Endothelial cell of umbilical vein (primary cell): ENCODE data around the gene PPM1N. TPM values are rescaled to one million over a fixed set of nuclear protein-coding genes. Genes with fewer than 3 reads are reported as not detected.

ENCODE experiments used
- BruUV-seq: library from RNA; stranded (reverse); fragments of 400-500 nt; replicated peaks from 2 replicates; lab custom pipeline; 2021; lab: Mats Ljungman, UMichigan
- CTCF ChIA-PET: fragments of 300-600, 350-600 bp; sonication (Branson Sonifier 250); formaldehyde crosslinking; loops from one replicate; lab custom pipeline; 2021; ENCODE audit warnings: antibody characterized with exemption, inconsistent platforms; lab: Charles Lee
- POLR2A ChIA-PET: fragments of 300-600, 350-600 bp; sonication (Branson Sonifier 250); formaldehyde crosslinking; loops from one replicate; lab custom pipeline; 2021; ENCODE audit warnings: antibody characterized with exemption, inconsistent platforms; lab: Charles Lee
- DNase-seq: peaks from one replicate; pipeline ENCODE4 v3.0.0-alpha.2; 2011; ENCODE audit warnings: low read depth, low spot score
- FAIRE-seq: peaks from 2 replicates; lab custom pipeline; 2011; peaks lifted over from hg19 to GRCh38; lab: Jason Lieb, UNC
- H2AFZ ChIP-seq: 2 replicates; pipeline ENCODE4 v1.6.0; 2012; ENCODE audit warnings: low read depth, low read length, control low read depth, inconsistent platforms
- H3K27ac ChIP-seq: 2 replicates; pipeline ENCODE4 v1.5.1; 2011; ENCODE audit warnings: low read depth, mild to moderate bottlenecking, control low read depth, low read length, moderate library complexity; ENCODE audit not compliant: insufficient read depth
- H3K27me3 ChIP-seq, 2 experiments: 2 replicates each; pipeline versions ENCODE4 v1.6.0 to v1.6.1; 2011; ENCODE audit warnings: low read length in 2 of 2, mixed read lengths in 1 of 2; ENCODE audit not compliant: control insufficient read depth in 2 of 2, insufficient read depth in 2 of 2
- H3K36me3 ChIP-seq, 2 experiments: 2 replicates in 1 of 2; 3 replicates in 1 of 2; pipeline ENCODE4 v1.5.1; 2011; ENCODE audit warnings: low read length in 2 of 2, mild to moderate bottlenecking in 1 of 2, moderate library complexity in 1 of 2; ENCODE audit not compliant: control insufficient read depth in 2 of 2, insufficient read depth in 2 of 2; ENCODE audit errors: extremely low read depth in 1 of 2
- H3K4me1 ChIP-seq: 3 replicates; pipeline ENCODE4 v1.5.1; 2011; ENCODE audit warnings: mild to moderate bottlenecking, low read length; ENCODE audit not compliant: control insufficient read depth, insufficient read depth; ENCODE audit errors: extremely low read depth
- H3K4me2 ChIP-seq: 2 replicates; pipeline ENCODE4 v1.6.1; 2011; ENCODE audit warnings: low read length, control low read depth, mixed read lengths; ENCODE audit not compliant: insufficient read depth
- H3K4me3 ChIP-seq, 3 experiments: fragments of 200-600 bp in 1 of 3; sonication (generic), shearing (Covaris generic) in 1 of 3; replicated peaks in 1 of 3; 2 replicates each; pipeline ENCODE4 v1.5.1; 2011 to 2016; ENCODE audit warnings: control low read depth in 3 of 3, low read length in 3 of 3, mild to moderate bottlenecking in 2 of 3, inconsistent platforms in 1 of 3, low read depth in 1 of 3, moderate library complexity in 1 of 3; ENCODE audit not compliant: insufficient read depth in 1 of 3
- H3K79me2 ChIP-seq: 2 replicates; pipeline ENCODE4 v1.6.0; 2012; ENCODE audit warnings: low read length, inconsistent platforms; ENCODE audit not compliant: control insufficient read depth, insufficient read depth
- H3K9ac ChIP-seq: replicated peaks from 2 replicates; pipeline ENCODE3; 2011; ENCODE audit warnings: low read length, control low read depth; ENCODE audit not compliant: insufficient read depth; ENCODE audit errors: extremely low read depth
- H3K9me1 ChIP-seq: replicated peaks from 3 replicates; pipeline ENCODE4 v1.6.0; 2011; ENCODE audit warnings: mild to moderate bottlenecking, low read length; ENCODE audit not compliant: control insufficient read depth, insufficient read depth; ENCODE audit errors: extremely low read depth
- H3K9me3 ChIP-seq: replicated peaks from 2 replicates; pipeline ENCODE4 v1.5.1; 2012; ENCODE audit warnings: low read length, inconsistent platforms; ENCODE audit not compliant: control insufficient read depth, insufficient read depth
- H4K20me1 ChIP-seq: replicated peaks from 2 replicates; pipeline ENCODE3; 2011; ENCODE audit warnings: mild to moderate bottlenecking, low read length; ENCODE audit not compliant: control insufficient read depth, insufficient read depth; ENCODE audit errors: extremely low read depth
- CTCF ChIP-seq, 2 donors: IDR thresholded peaks; 1 replicate in 1 of 2; 2 replicates in 1 of 2; pipeline ENCODE4 v1.5.1; 2011; ENCODE audit warnings: low read length in 2 of 2, mild to moderate bottlenecking in 2 of 2, moderate library complexity in 2 of 2, control low read depth in 1 of 2, inconsistent platforms in 1 of 2, low read depth in 1 of 2; ENCODE audit not compliant: insufficient read depth in 1 of 2; ENCODE audit errors: extremely low read depth in 1 of 2
- EZH2 ChIP-seq: IDR thresholded peaks from 2 replicates; pipeline ENCODE4 v1.6.1; 2012; ENCODE audit warnings: borderline replicate concordance, low read depth, mild to moderate bottlenecking, moderate library complexity, low read length, inconsistent platforms; ENCODE audit not compliant: severe bottlenecking
- FOS ChIP-seq: IDR thresholded peaks from 2 replicates; pipeline ENCODE4 v1.6.1; 2011; ENCODE audit warnings: mild to moderate bottlenecking, low read length, moderate library complexity, borderline replicate concordance; ENCODE audit not compliant: insufficient read depth
- GATA2 ChIP-seq: IDR thresholded peaks from 2 replicates; pipeline ENCODE4 v1.7.0; 2011; ENCODE audit warnings: low read depth, mild to moderate bottlenecking, moderate library complexity, mixed read lengths, low read length; ENCODE audit not compliant: insufficient read length, insufficient read depth
- JUN ChIP-seq: IDR thresholded peaks from 2 replicates; pipeline ENCODE4 v1.6.1; 2011; ENCODE audit warnings: borderline replicate concordance, low read depth; ENCODE audit not compliant: insufficient read length, insufficient read depth
- MYC ChIP-seq: IDR thresholded peaks from one replicate; pipeline ENCODE4 v1.6.1; 2011; ENCODE audit warnings: mild to moderate bottlenecking, low read depth, low read length
- POLR2A ChIP-seq: IDR thresholded peaks from 2 replicates; pipeline ENCODE4 v1.6.1; 2012; ENCODE audit warnings: low read depth, mild to moderate bottlenecking, control low read depth, low read length
- POLR2AphosphoS5 ChIP-seq: IDR thresholded peaks from 2 replicates; pipeline ENCODE4 v1.6.1; 2012; ENCODE audit warnings: low read depth, mild to moderate bottlenecking, control low read depth, low read length, moderate library complexity; ENCODE audit not compliant: insufficient read depth
- dilution Hi-C: fragments of 300-500 bp; cut with MboI; formaldehyde crosslinking; loops from one replicate; pipeline ENCODE4 v1.15.0; 2019; ENCODE audit warnings: low sequenced_read_pairs; ENCODE audit not compliant: extremely low pct_ligation_motif_present
- intact Hi-C: fragments of 100-400 bp; cut with micrococcal nuclease; formaldehyde crosslinking; loops from one replicate; pipeline ENCODE4 v1.10.0; 2022
- polyA plus RNA-seq, 4 experiments: library from polyadenylated mRNA; depleted of rRNA in 3 of 4; stranded (reverse) in 3 of 4; unstranded in 1 of 4; fragments of >200 nt; gene quantifications; 2 replicates each; pipeline versions ENCODE4 v1.2.1 to v1.2.3, GENCODE V29; 2011 to 2012; ENCODE audit warnings: missing spikeins in 1 of 4
- total RNA-seq: library from RNA; stranded (reverse); gene quantifications from 2 replicates; pipeline ENCODE4 v1.2.3, GENCODE V29; 2021
- TF ChIP-seq, protein P1 (sequence below): IDR thresholded peaks from 2 replicates; pipeline ENCODE4 v1.6.1; 2011; ENCODE audit not compliant: insufficient read depth, insufficient read length

The PPM1N gene
- total and polyA plus RNA-seq, 2 donors (not counting 3 experiments of a cell fraction or from before 2014, with no cell fraction given), result 0.40 to 0.48 TPM

DNA sequence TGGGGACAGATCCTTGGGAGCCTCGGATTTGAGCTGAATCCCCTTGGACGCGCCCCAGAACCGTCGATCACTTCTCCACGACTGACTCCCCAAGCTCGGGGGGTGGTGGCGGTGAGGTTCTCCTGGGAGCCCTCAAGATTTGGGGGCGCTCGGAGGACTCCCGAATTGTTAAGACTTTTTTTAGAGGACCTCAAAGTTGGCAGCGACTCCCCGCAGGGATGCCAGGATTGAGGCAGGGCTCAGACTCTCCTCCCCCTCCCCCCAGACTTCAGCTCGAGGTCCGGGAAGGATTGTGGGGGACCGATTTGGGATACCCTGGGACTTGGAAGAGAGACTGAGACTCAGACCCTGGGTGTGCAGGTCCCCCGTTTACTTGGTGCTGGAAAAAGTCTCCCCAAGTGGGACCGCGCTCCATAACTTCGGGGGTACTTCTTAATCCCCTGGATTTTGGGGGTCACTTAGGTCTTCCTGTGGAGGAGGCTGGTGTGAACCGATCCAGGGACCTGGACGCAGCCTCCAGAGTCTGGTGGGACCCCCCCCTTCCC, 9.7 kb downstream of the PPM1N start:
- no peaks in the 10 kb centered on the region for H3K9me3 ChIP-seq
- peaks cover 58% of the 10 kb centered on the region for H3K79me2 ChIP-seq
- H3K9ac ChIP-seq, result peak overlapping the region; percentile 87
- CTCF ChIA-PET, result interaction anchor here (0.9 to 1.7 kb wide), 7 partner anchors 9 to 135 kb away, joined by 3 to 6 read pairs (median 3); no protein-coding TSS in a partner anchor
- no peaks in the 10 kb centered on the region for H3K27me3 ChIP-seq
- peaks cover 25% of the 10 kb centered on the region for H3K4me1 ChIP-seq
- peak overlapping the region; percentile 92 to 100 (median 96) for H3K4me3 ChIP-seq
- dilution Hi-C loops (no loop called here), intact Hi-C loops (loop anchor here (2.0 kb wide), 3 partner anchors 15 to 23 kb away; no protein-coding TSS in a partner anchor)
- H3K9me1 ChIP-seq, result no peaks in the 10 kb centered on the region
- H4K20me1 ChIP-seq, result no peaks in the 10 kb centered on the region
- no peak for FAIRE-seq
- no peak for TF ChIP-seq FOS
- TF ChIP-seq POLR2A, result no peak
- no peak for TF ChIP-seq GATA2
- no peak for TF ChIP-seq JUN
- no peak for TF ChIP-seq POLR2AphosphoS5
- no peak for TF ChIP-seq CTCF (IDR thresholded peaks at IDR 0.05; ENCODE audit: extremely low read depth in 1 of 2, insufficient read depth in 1 of 2, low read depth in 1 of 2, low read length in 2 of 2)
- no peak for TF ChIP-seq MYC
- TF ChIP-seq EZH2, result no peak
- TF ChIP-seq, protein P1, sequence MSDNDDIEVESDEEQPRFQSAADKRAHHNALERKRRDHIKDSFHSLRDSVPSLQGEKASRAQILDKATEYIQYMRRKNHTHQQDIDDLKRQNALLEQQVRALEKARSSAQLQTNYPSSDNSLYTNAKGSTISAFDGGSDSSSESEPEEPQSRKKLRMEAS, result no peak
- TSS peak; percentile 30 for BruUV-seq
- peaks cover 0 to 3% of the 10 kb centered on the region in 2 experiments for H3K36me3 ChIP-seq
- H2AFZ ChIP-seq, result no peak overlapping the region
- POLR2A ChIA-PET, result interaction anchor here (0.7 to 1.0 kb wide), 2 partner anchors 29 to 90 kb away, joined by 4 to 7 read pairs; no protein-coding TSS in a partner anchor
- H3K27ac ChIP-seq, result peak overlapping the region; percentile 69
- peak; percentile 24 for DNase-seq
- H3K4me2 ChIP-seq, result peak overlapping the region; percentile 77
